Stimulated activated CD4-positive, alpha-beta T cell treated with anti-CD3 and anti-CD28 coated beads, Interleukin-15, amount 100 ng/mL, for 1 hour (primary cell): ENCODE measurements around the gene KCNIP1.

ENCODE experiments used
- DNase-seq, 2 donors: peaks; one replicate each; pipeline ENCODE4 v3.0.0-alpha.2; 2020; ENCODE audit warnings: low read depth in 1 of 2, low spot score in 1 of 2

The KCNIP1 gene

GRCh38 chr5:170562166-170562874 is 58.5 kb downstream of the KCNIP1 start:
- no peak for DNase-seq

GRCh38 chr5:170562875-170563228 is 59.0 kb downstream of the KCNIP1 start:
- DNase-seq: no peak

GRCh38 chr5:170563824-170564567 is 60.2 kb downstream of the KCNIP1 start:
- no peak for DNase-seq

GRCh38 chr5:170565072-170565471 is 61.3 kb downstream of the KCNIP1 start:
- no peak for DNase-seq

GRCh38 chr5:170569101-170569500 is 65.3 kb downstream of the KCNIP1 start:
- no peak for DNase-seq

GRCh38 chr5:170570476-170570875 is 66.7 kb downstream of the KCNIP1 start:
- no peak for DNase-seq

GRCh38 chr5:170571281-170571731 is 67.5 kb downstream of the KCNIP1 start:
- DNase-seq: no peak

GRCh38 chr5:170571875-170572852 is 68.3 kb downstream of the KCNIP1 start:
- peak in 1 of 2 donors; percentile 16 for DNase-seq

GRCh38 chr5:170573114-170573513 is 69.3 kb downstream of the KCNIP1 start:
- no peak for DNase-seq

GRCh38 chr5:170573660-170574059 is 69.8 kb downstream of the KCNIP1 start:
- no peak for DNase-seq

- no peak for DNase-seq
These were observed 73.0 kb downstream of the KCNIP1 start for GRCh38 chr5:170576602-170577535.

- DNase-seq: no peak
These were observed 75.8 kb downstream of the KCNIP1 start for GRCh38 chr5:170579601-170580000.

- DNase-seq: no peak
These were observed 77.4 kb downstream of the KCNIP1 start for GRCh38 chr5:170581211-170581610.

GRCh38 chr5:170582644-170583330 is 79.0 kb downstream of the KCNIP1 start:
- DNase-seq: no peak

GRCh38 chr5:170584003-170584402 is 80.2 kb downstream of the KCNIP1 start:
- no peak for DNase-seq

- no peak for DNase-seq
These were observed 80.7 kb downstream of the KCNIP1 start for GRCh38 chr5:170584450-170585058.

- no peak for DNase-seq
These were observed 81.6 kb downstream of the KCNIP1 start for GRCh38 chr5:170585273-170585948.

GRCh38 chr5:170587808-170588207 is 84.0 kb downstream of the KCNIP1 start:
- no peak for DNase-seq

- DNase-seq: no peak
These were observed 85.8 kb downstream of the KCNIP1 start for GRCh38 chr5:170589643-170590042.
